ENCODE measurements around the gene KCNE1. TPM values are rescaled to one million over a fixed set of nuclear protein-coding genes. Genes with fewer than 3 reads are reported as not detected.

The KCNE1 gene
- total and polyA plus RNA-seq, 7 experiments from 2014 or later = 0.24 to 9.2 (median 0.49) TPM; not detected in 2

DNA sequence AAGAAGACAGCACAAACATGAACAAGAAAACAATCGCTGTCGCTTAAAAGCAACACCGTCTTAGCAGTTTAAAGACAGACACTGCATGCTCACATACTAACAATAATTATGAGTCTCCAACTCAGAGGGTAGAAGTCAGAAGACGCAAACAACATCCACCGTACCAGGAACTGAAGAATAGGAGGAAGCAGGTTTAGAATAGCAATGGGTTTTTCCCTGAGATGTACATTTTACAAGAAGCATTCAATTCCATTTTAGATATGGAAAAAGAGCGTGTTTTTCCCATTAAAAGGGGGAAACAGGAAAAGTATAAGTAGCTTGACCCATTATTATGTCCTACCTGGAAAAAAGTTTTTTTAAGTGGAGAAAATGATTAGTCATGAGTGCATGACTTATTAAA lies 34.5 kb upstream of the KCNE1 start:
- no peak overlapping the region for H3K27ac ChIP-seq (ENCODE audit: low read depth, low read length)
- no peaks in the 10 kb centered on the region for H3K9me3 ChIP-seq (ENCODE audit: control insufficient read depth in 2 of 3, low read length in 3 of 3)
- no peak overlapping the region for H3K4me3 ChIP-seq (ENCODE audit: low read length)
- Mint-ChIP-seq H3K4me1 (peaks cover 0 to 7% (median 0%) of the 10 kb centered on the region in 7 donors), H3K9me3 (peaks cover 0 to 5% (median 0%) of the 10 kb centered on the region in 11 donors), H3K36me3 (peaks cover 0 to 23% (median 8%) of the 10 kb centered on the region in 5 donors), H3K27ac (no peak overlapping the region), H3K27me3 (no peaks in the 10 kb centered on the region), H3K4me3 (no peak overlapping the region)
- ChIA-PET CTCF (no interaction called here), POLR2A (no interaction called here)
- ATAC-seq (no peak), DNase-seq (no peak)
- intact Hi-C loops (cut with micrococcal nuclease) = no loop called here
- no peaks in the 10 kb centered on the region for H3K27me3 ChIP-seq (ENCODE audit: control insufficient read depth in 2 of 2, insufficient read depth in 2 of 2, low read length in 2 of 2)
- H3K36me3 ChIP-seq (ENCODE audit: control insufficient read depth in 2 of 3, insufficient read depth in 3 of 3, low read length in 3 of 3) = no peaks in the 10 kb centered on the region
- H3K4me1 ChIP-seq (ENCODE audit: control insufficient read depth in 2 of 2, insufficient read depth in 2 of 2, low read length in 2 of 2) = no peaks in the 10 kb centered on the region

DNA sequence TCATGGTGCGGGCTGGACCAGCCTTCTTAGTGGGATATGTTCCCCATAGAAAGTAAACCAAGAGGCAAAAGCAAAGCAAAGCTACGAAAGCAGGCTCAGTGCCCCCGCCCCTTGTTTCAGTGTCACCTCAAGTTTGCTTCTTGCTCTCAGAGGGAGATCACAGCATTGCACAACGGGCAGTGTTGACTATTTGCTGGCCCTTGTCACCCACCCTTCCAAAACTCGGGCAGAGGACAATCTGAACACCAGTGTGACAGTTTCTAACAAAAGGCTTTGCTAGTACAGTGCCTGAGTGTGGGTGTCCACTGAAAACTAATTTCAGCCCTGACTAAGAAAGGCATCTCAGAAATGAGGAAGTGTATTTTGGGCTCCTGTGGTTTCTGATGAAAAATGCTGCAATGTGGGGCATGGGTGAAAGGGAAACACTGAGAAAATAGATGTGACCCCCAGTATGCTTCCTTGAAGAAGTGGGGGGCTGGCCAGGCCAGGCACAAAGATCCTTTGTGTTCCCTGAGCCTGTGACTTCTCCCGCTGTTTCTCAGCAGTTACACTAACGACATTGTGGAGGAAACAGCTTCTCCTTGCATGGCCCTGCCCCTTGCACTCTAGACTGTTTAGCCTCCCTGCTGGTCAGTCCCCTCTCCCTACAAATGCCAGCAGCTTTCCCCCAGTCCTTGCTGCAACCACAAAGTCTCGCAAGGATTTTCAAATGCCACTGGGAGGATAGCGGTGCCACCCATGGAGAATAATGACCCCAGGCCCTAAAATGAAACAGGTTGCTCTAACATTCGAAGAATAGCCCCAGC lies 33.3 kb upstream of the KCNE1 start:
- peak overlapping the region in 1 of 10 donors; percentile 49 for H3K4me3 Mint-ChIP-seq
- peak; percentile 79 for ATAC-seq
- peaks cover 0 to 5% (median 0%) of the 10 kb centered on the region in 11 donors for H3K9me3 Mint-ChIP-seq
- no peak for DNase-seq
- peaks cover 0 to 7% (median 0%) of the 10 kb centered on the region in 7 donors for H3K4me1 Mint-ChIP-seq
- no peaks in the 10 kb centered on the region for H3K27me3 Mint-ChIP-seq
- no peaks in the 10 kb centered on the region for H3K4me1 ChIP-seq (ENCODE audit: control insufficient read depth in 2 of 2, insufficient read depth in 2 of 2, low read length in 2 of 2)
- no peaks in the 10 kb centered on the region for H3K9me3 ChIP-seq (ENCODE audit: control insufficient read depth in 2 of 3, low read length in 3 of 3)
- ChIA-PET CTCF (no interaction called here), POLR2A (no interaction called here)
- no peak overlapping the region for H3K27ac ChIP-seq (ENCODE audit: low read depth, low read length)
- H3K27me3 ChIP-seq (ENCODE audit: control insufficient read depth in 2 of 2, insufficient read depth in 2 of 2, low read length in 2 of 2) = no peaks in the 10 kb centered on the region
- H3K27ac Mint-ChIP-seq = peak overlapping the region in 1 of 9 donors; percentile 18
- H3K36me3 Mint-ChIP-seq = peaks cover 0 to 17% (median under 1%) of the 10 kb centered on the region in 5 donors
- intact Hi-C loops (cut with micrococcal nuclease) = no loop called here
- no peak overlapping the region for H3K4me3 ChIP-seq (ENCODE audit: low read length)
- H3K36me3 ChIP-seq (ENCODE audit: control insufficient read depth in 2 of 3, insufficient read depth in 3 of 3, low read length in 3 of 3) = no peaks in the 10 kb centered on the region

GRCh38 chr21:34544032-34544496 lies 32.1 kb upstream of the KCNE1 start:
- CTCF ChIA-PET = no interaction called here
- intact Hi-C loops (cut with micrococcal nuclease) = no loop called here

DNA sequence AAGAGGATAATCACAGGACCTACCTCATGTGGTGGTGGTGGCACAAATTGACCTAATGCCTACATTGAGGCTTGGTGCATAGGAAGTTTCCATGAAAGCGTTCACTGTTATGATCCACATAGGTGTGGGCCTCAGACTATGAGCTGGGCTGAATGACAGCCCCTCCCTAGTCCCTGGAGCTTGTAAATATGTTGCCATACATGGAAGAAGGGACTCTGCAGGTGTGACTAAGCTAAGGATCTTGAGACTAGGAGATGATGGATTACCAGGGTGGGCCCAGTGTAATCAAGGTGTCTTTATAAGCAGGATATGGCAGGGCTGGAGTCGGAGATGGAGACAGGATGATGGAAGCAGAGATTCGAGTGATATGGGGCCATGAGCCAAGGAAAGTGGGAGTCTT lies 31.0 kb upstream of the KCNE1 start:
- DNase-seq = no peak
- Mint-ChIP-seq H3K36me3 (peaks cover 0 to 11% (median 0%) of the 10 kb centered on the region in 5 donors), H3K27ac (peak overlapping the region in 1 of 9 donors; percentile 12), H3K4me1 (peaks cover 0 to 7% (median 0%) of the 10 kb centered on the region in 7 donors), H3K27me3 (no peaks in the 10 kb centered on the region), H3K4me3 (no peak overlapping the region), H3K9me3 (peaks cover 0 to 5% (median 0%) of the 10 kb centered on the region in 11 donors)
- no peak overlapping the region for H3K4me3 ChIP-seq (ENCODE audit: low read length)
- H3K4me1 ChIP-seq (ENCODE audit: control insufficient read depth in 2 of 2, insufficient read depth in 2 of 2, low read length in 2 of 2) = no peaks in the 10 kb centered on the region
- no peaks in the 10 kb centered on the region for H3K27me3 ChIP-seq (ENCODE audit: control insufficient read depth in 2 of 2, insufficient read depth in 2 of 2, low read length in 2 of 2)
- CTCF ChIA-PET = no interaction called here
- no peaks in the 10 kb centered on the region for H3K36me3 ChIP-seq (ENCODE audit: control insufficient read depth in 2 of 3, insufficient read depth in 3 of 3, low read length in 3 of 3)
- POLR2A ChIA-PET = no interaction called here
- H3K27ac ChIP-seq (ENCODE audit: low read depth, low read length) = no peak overlapping the region
- intact Hi-C loops (cut with micrococcal nuclease) = no loop called here
- H3K9me3 ChIP-seq (ENCODE audit: control insufficient read depth in 2 of 3, low read length in 3 of 3) = no peaks in the 10 kb centered on the region
- ATAC-seq = no peak

More at GRCh38 chr21:34544032-34544496, 32.1 kb upstream of the KCNE1 start:
- Histone ChIP-seq H3K36me3 (ENCODE audit: control insufficient read depth in 2 of 3, insufficient read depth in 3 of 3, low read length in 3 of 3) (no peaks in the 10 kb centered on the region), H3K27me3 (ENCODE audit: control insufficient read depth in 2 of 2, insufficient read depth in 2 of 2, low read length in 2 of 2) (no peaks in the 10 kb centered on the region), H3K4me1 (ENCODE audit: control insufficient read depth in 2 of 2, insufficient read depth in 2 of 2, low read length in 2 of 2) (no peaks in the 10 kb centered on the region), H3K27ac (ENCODE audit: low read depth, low read length) (no peak overlapping the region), H3K9me3 (ENCODE audit: control insufficient read depth in 2 of 3, low read length in 3 of 3) (no peaks in the 10 kb centered on the region), H3K4me3 (ENCODE audit: low read length) (no peak overlapping the region)
- H3K4me1 Mint-ChIP-seq = peaks cover 0 to 7% (median 0%) of the 10 kb centered on the region in 7 donors
- H3K9me3 Mint-ChIP-seq = peaks cover 0 to 5% (median 0%) of the 10 kb centered on the region in 11 donors
- H3K27ac Mint-ChIP-seq = peak overlapping the region in 1 of 9 donors; percentile 16
- POLR2A ChIA-PET = no interaction called here
- ATAC-seq (no peak), DNase-seq (peak in 7 of 9 donors; percentile 8 to 35 (median 22))
- no peak overlapping the region for H3K4me3 Mint-ChIP-seq
- peaks cover 0 to 11% (median 0%) of the 10 kb centered on the region in 5 donors for H3K36me3 Mint-ChIP-seq
- H3K27me3 Mint-ChIP-seq = no peaks in the 10 kb centered on the region

- Histone ChIP-seq H3K4me1 (ENCODE audit: control insufficient read depth in 2 of 2, insufficient read depth in 2 of 2, low read length in 2 of 2) (no peaks in the 10 kb centered on the region), H3K27me3 (ENCODE audit: control insufficient read depth in 2 of 2, insufficient read depth in 2 of 2, low read length in 2 of 2) (no peaks in the 10 kb centered on the region), H3K27ac (ENCODE audit: low read depth, low read length) (no peak overlapping the region), H3K4me3 (ENCODE audit: low read length) (no peak overlapping the region), H3K9me3 (ENCODE audit: control insufficient read depth in 2 of 3, low read length in 3 of 3) (no peaks in the 10 kb centered on the region), H3K36me3 (ENCODE audit: control insufficient read depth in 2 of 3, insufficient read depth in 3 of 3, low read length in 3 of 3) (no peaks in the 10 kb centered on the region)
- H3K36me3 Mint-ChIP-seq = peaks cover 0 to 14% (median 6%) of the 10 kb centered on the region in 5 donors
- H3K27me3 Mint-ChIP-seq = no peaks in the 10 kb centered on the region
- H3K4me1 Mint-ChIP-seq = no peaks in the 10 kb centered on the region
- no peak for ATAC-seq
- H3K27ac Mint-ChIP-seq = no peak overlapping the region
- intact Hi-C loops (cut with micrococcal nuclease) = no loop called here
- POLR2A ChIA-PET = no interaction called here
- CTCF ChIA-PET = no interaction called here
- no peak overlapping the region for H3K4me3 Mint-ChIP-seq
- peaks cover 0 to 5% (median 0%) of the 10 kb centered on the region in 11 donors for H3K9me3 Mint-ChIP-seq
- no peak for DNase-seq
Observed at GRCh38 chr21:34540206-34540605, 28.2 kb upstream of the KCNE1 start.

DNA sequence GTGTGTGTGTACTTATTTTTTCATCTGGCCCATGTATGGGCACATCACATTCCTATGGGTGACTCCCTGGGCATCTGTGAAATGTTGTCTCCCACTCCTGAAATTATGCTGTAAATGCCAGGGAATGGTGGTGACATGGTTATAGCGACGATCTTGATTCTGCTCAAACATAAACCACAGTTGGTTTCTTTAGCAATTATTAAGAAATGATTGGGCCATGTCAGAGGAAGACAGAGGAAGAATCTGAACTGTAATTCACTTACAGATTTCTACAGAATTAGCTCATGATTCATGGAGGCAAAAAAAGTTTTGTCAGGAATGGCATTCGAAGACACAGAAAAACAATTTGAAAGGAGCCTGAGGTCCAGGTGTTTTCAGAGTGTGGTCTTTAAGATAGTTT lies 25.8 kb upstream of the KCNE1 start:
- H3K36me3 Mint-ChIP-seq = peaks cover 0 to 18% (median 6%) of the 10 kb centered on the region in 5 donors
- Histone ChIP-seq H3K4me3 (ENCODE audit: low read length) (no peak overlapping the region), H3K27ac (ENCODE audit: low read depth, low read length) (no peak overlapping the region), H3K36me3 (ENCODE audit: control insufficient read depth in 2 of 3, insufficient read depth in 3 of 3, low read length in 3 of 3) (no peaks in the 10 kb centered on the region), H3K27me3 (ENCODE audit: control insufficient read depth in 2 of 2, insufficient read depth in 2 of 2, low read length in 2 of 2) (no peaks in the 10 kb centered on the region), H3K9me3 (ENCODE audit: control insufficient read depth in 2 of 3, low read length in 3 of 3) (no peaks in the 10 kb centered on the region), H3K4me1 (ENCODE audit: control insufficient read depth in 2 of 2, insufficient read depth in 2 of 2, low read length in 2 of 2) (no peaks in the 10 kb centered on the region)
- intact Hi-C loops (cut with micrococcal nuclease) = no loop called here
- ChIA-PET POLR2A (no interaction called here), CTCF (no interaction called here)
- H3K27ac Mint-ChIP-seq = no peak overlapping the region
- no peaks in the 10 kb centered on the region for H3K27me3 Mint-ChIP-seq
- DNase-seq (no peak), ATAC-seq (no peak)
- H3K4me3 Mint-ChIP-seq = no peak overlapping the region
- peaks cover 0 to 10% (median 0%) of the 10 kb centered on the region in 7 donors for H3K4me1 Mint-ChIP-seq
- H3K9me3 Mint-ChIP-seq = peaks cover 0 to 1% (median 0%) of the 10 kb centered on the region in 11 donors

DNA sequence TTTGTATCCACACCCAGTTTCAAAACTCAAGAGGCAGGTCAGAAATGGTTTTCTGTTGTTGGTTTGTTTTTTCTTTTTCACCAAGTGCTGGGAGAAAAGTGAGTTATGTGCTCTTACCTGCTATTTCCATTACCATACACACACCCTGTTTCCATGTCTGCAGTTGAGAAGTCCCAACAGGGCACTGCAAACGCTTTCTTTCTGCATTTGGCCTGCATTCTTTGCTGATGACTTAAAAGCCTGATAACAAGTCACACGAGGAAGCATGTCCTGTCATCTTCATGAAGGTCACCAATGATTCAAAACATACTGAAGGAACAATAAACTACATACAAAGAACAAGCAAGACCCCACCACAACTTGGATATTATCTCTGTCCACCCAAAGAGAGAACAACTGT lies 24.8 kb upstream of the KCNE1 start:
- Histone ChIP-seq H3K4me3 (ENCODE audit: low read length) (no peak overlapping the region), H3K27ac (ENCODE audit: low read depth, low read length) (no peak overlapping the region), H3K9me3 (ENCODE audit: control insufficient read depth in 2 of 3, low read length in 3 of 3) (no peaks in the 10 kb centered on the region), H3K27me3 (ENCODE audit: control insufficient read depth in 2 of 2, insufficient read depth in 2 of 2, low read length in 2 of 2) (no peaks in the 10 kb centered on the region), H3K4me1 (ENCODE audit: control insufficient read depth in 2 of 2, insufficient read depth in 2 of 2, low read length in 2 of 2) (no peaks in the 10 kb centered on the region), H3K36me3 (ENCODE audit: control insufficient read depth in 2 of 3, insufficient read depth in 3 of 3, low read length in 3 of 3) (no peaks in the 10 kb centered on the region)
- no peaks in the 10 kb centered on the region for H3K27me3 Mint-ChIP-seq
- DNase-seq (no peak), ATAC-seq (no peak)
- H3K9me3 Mint-ChIP-seq = peaks cover 0 to 1% (median 0%) of the 10 kb centered on the region in 11 donors
- ChIA-PET POLR2A (no interaction called here), CTCF (no interaction called here)
- H3K4me1 Mint-ChIP-seq = peaks cover 0 to 10% (median 0%) of the 10 kb centered on the region in 7 donors
- H3K4me3 Mint-ChIP-seq = no peak overlapping the region
- H3K27ac Mint-ChIP-seq = no peak overlapping the region
- peaks cover 0 to 14% (median 0%) of the 10 kb centered on the region in 5 donors for H3K36me3 Mint-ChIP-seq
- intact Hi-C loops (cut with micrococcal nuclease) = no loop called here
